Measurements from ENCODE around the gene YBX2.
"Not testable (repeated sequence)": the region's sequence is repeated elsewhere in the genome, so short reads cannot be mapped to it uniquely, and the experiment has no call there.

The YBX2 gene

GRCh38 chr17:7262192-7262934, 32.1 kb downstream of the YBX2 start, which contains the start of gene CLDN7:
Gene CLDN7, minus strand, starts transcription at chr17:7262478. Its CDS starts 435 bp downstream, at chr17:7262043.
- peak; percentile 32 for DNase-seq

DNA sequence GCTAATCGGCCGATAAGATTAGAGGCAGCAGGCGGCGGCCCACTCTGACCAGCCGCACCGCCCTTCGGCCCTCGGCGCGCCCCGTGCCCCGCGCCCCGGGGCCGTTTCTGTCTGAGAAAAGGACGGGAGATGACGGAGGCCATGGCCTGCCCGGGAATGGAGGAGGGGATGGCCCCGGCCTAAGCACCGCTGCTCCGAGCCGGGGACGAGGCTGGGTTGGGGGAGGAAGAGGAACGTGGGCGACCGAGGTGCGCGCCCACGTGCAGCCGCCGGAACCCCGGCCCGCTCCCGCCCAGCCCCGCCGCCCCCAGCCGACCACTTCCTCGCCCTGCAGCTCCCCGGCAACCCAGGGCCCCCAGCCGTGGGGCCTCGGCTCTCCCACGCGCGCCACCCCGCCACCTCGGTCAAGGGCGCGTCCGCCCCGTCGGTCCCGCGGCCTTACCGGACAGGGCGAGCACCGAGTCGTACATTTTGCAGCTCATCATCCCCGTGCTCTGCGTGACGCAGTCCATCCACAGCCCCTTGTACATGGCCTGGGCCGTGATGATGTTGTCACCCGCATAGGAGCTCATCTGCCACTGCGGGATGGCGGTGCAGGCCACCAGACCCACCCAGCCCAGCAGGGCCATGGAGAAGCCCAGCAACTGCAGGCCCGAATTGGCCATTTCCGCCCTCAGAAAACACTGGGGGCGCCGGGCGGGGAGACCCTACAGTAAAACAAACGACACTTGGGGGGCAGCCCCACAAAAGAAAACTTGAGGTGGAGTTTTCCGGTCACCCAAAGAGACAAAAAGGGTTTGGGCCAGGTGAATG, 32.9 kb downstream of the YBX2 start:
- DNase-seq = peak; percentile 52

DNA sequence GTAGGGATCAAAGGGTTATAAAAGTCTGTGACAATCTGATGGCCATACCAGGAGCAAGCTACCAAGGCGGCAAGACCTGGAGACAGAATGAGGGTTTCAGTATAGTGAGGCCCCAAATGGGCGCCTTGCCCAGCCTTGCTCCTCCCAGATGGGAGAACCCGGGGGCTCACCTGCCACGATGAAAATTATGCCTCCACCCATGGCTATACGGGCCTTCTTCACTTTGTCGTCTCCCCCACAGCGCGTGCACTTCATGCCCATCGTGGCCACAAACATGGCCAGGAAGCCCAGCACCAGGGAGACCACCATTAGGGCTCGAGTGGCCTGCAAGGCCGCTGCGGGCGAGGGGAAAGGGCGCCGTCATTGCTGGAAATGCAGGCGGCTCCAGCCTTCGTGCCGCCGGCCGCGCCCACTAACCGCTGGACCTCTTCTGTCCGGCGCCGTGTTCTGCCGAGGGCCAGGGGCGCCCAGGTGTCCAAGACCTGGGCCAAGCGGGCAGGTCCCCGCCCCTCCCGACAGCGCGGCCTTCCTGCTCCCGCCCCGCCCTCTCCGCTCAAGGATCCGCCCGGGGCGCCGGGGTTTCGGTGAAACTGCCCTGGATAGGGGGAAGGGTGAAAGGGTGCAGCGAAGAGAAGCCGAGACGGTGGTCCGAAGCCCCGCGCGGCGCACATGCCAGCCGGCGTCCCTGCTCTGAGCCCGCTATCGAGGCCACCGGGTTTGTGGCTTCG, 33.6 kb downstream of the YBX2 start:
- no peak for DNase-seq

DNA sequence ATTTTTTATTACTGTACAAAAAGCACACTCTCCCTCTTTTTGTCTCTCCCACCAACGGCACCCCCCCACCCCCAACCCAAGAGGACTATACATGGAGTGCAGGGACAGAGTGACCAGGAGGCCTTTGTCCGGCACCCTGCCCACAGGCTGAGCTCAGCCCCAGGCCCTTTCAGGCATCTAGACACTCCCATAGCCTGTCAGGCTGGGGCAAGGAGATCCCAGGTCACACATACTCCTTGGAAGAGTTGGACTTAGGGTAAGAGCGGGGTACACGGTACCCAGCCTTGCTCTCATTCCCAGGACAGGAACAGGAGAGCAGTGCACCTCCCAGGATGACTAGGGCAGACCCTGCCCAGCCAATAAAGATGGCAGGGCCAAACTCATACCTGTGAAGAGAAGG, 34.3 kb downstream of the YBX2 start:
- DNase-seq = no peak

GRCh38 chr17:7259555-7259889, 34.9 kb downstream of the YBX2 start:
- no peak for DNase-seq

DNA sequence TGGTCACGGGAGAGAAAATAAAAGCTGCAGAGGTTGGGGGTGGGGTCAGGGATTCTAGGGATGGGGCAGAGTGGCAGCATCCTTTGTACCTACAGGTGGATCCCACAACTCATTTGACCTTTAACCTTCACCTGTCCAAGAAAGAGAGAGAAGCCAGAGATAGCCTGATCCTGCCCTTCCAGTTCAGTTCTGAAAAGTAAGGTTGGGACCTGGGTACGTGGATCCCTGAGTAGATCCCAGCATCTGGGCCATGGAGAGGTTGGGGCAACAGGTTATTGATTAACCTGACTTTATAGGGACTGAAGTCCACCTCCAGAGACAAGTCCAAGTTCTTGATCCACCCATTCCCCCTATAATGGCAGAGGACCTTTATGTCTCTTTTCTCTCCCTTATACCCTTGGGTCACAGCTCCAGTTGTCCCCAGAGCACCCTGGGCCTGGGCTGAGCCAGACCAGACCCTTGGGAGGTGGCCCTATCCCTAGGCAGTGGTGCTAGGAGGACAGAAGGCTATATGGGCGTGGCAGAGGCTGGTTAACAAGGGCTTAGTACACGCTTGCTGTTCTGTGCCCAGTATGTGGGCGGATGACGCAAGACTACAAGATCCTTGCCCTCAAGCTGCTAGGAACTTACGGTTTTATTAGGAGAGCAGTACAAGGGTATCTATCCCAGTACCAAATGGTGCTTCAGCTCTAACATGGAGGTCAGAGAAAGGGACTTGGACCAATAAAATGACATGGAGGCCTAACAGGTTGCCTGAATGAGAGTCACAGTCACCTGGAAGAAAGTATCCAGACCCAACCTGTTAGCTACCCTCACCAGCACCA, 35.5 kb downstream of the YBX2 start:
- DNase-seq = no peak

GRCh38 chr17:7256766-7257456, 37.5 kb downstream of the YBX2 start:
- DNase-seq = no peak

DNA sequence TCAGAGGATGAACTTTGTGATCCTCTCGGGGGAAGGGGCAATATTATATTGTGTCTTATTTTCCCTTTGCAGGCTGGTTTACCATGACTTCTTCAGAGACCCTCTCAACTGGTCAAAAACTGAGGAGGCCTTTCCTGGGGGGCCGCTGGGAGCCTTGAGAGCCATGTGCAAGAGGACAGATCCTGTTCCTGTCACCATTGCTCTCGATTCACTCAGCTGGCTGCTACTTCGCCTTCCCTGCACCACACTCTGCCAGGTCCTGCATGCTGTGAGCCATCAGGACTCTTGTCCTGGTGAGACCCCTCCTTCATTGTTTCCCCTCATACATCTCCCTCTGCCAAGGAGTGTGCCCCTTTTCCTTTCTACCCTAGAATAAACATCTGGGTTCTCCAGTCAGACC, 39.9 kb downstream of the YBX2 start:
- DNase-seq = no peak

GRCh38 chr17:7253082-7253481, 41.4 kb downstream of the YBX2 start:
- DNase-seq = no peak

GRCh38 chr17:7252176-7253043, 42.0 kb downstream of the YBX2 start, which contains the start of gene ELP5:
Gene ELP5, plus strand, starts transcription at chr17:7252215. Its CDS starts 336 bp downstream, at chr17:7252551.
- no peak for DNase-seq

DNA sequence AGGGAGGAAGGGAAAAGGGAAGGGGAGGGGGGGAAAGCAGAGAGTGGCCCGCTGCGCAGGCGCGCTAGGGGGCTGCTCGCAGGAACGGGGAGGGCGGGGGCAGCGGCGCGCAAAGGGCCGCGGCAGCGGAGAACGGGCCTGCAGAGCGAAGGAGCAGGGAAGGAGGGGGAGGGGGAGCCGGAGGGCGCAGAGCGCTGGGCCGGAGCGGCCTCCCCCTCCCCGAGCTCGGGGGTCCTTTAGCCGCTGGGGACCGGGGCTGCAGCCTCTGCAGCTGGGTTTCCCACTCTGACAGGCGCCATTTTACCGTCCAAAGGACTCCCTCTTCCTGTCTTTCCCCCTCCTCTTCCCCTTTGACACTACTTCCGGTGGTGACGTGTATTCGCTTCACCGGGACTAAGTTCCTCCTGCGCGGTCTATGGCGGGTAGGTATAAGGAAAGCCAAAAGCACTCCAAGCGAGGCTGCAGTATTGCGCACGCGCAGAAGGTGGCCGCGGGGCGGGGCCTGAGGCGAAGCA, 42.7 kb downstream of the YBX2 start, which contains the start of gene CTDNEP1:
Gene CTDNEP1 (minus strand): TSS at position 74 of the 515 bp plus-strand sequence. CDS start 438 bp downstream, outside the sequence.
- DNase-seq = peak; percentile 99

DNA sequence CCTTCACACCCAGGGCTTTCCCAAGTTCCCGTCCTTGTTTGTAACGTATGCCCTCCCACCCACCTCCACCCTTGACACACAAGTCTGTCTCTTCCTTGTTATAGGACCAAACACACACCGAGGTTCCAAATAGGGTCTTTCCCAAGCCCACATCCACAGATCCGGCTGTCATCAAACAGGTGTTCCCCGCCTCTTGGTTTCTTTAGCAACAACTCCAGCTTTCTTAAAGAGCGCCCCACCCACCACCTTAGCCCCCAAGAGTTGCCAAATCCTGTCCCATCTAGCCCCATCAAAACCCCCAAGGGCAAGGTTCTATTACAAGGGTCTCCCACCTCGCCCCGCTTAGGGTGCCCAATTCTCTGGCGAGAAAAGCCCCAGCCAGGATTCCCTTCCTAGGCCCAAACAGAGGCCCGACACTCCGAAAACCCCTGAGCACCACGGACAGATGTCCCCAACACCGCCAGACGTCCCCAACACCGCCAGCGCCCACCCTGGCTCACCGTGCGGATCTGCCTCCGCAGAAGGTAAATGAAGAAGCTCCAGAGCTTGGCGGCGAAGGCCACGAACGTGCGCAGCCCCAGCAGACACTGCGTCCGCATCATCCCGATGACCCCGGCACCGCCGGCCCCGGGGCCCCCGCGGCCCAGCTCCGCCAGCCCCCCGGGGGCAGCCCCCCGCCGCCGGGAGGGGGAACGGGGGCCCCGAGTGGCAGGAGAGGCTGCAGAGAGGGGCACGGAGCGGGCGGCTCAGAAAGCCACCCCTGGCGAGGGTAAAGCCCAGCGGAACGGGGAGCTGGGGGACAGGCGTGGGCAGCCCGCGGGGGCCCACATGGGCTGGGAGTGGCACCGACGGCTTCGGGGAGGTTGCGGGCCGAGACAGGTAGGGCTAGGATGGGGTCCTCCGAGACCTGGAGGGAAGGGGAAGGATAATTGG, 43.5 kb downstream of the YBX2 start:
- DNase-seq = no peak

DNA sequence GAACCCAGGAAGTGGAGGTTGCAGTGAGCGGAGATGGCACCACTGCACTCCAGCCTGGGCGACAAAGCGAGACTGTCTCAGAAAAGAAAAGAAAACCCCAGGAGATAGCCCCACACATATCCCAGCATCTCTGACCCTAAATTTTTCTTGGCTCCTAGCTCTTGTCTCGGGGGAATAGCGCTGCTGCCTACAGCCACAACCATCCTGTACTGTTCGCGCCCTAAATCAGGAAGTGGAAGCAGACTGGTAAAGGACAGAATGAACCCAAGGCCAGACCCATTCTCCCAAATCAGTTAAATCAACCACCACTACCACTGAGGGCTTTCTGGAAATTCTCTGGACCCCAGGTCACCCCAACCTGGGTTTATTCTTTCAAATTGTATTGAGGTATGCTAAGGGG, 44.6 kb downstream of the YBX2 start:
- DNase-seq = no peak

GRCh38 chr17:7249214-7249613, 45.2 kb downstream of the YBX2 start:
- no peak for DNase-seq

- DNase-seq = no peak
Observed at GRCh38 chr17:7248796-7249195, 45.6 kb downstream of the YBX2 start.

GRCh38 chr17:7246779-7247178, 47.7 kb downstream of the YBX2 start:
- DNase-seq = no peak

GRCh38 chr17:7243838-7244237, 50.6 kb downstream of the YBX2 start:
- not testable (repeated sequence) for DNase-seq

DNA sequence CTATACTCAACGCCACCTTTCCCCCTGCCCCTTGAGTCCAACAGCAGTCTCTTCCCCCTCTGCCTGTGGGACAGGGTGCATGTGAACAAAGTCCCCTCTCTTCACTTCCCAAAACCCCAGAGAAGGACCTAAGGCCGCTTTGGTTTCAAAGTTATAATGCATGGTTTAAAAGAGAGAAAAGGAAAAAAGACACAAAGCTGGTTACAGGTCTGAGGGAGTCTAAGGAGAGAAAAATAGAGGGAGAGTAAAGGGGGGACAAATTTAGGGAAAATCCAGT, 51.0 kb downstream of the YBX2 start:
- no peak for DNase-seq

- DNase-seq = peak; percentile 92
Observed at GRCh38 chr17:7242717-7243452, 51.6 kb downstream of the YBX2 start.

Data from activated T-cell treated with anti-CD3 and anti-CD28 coated beads, Interleukin-2, amount 50 U/mL, for 1 hour (primary cell).